ENCODE results near the gene PRKAG2.

PRKAG2 gene

GRCh38 chr7:151817981-151818673 lies 58.8 kb downstream of the PRKAG2 start:
- H3K9me3 Mint-ChIP-seq, result no peaks in the 10 kb centered on the region
- H3K4me3 Mint-ChIP-seq, result no peak overlapping the region
- DNase-seq (ENCODE audit: low spot score), result no peak
- H3K4me1 Mint-ChIP-seq (ENCODE audit: low read depth), result no peaks in the 10 kb centered on the region
- no peak overlapping the region for H3K27ac Mint-ChIP-seq
- no peaks in the 10 kb centered on the region for H3K36me3 Mint-ChIP-seq (ENCODE audit: low read depth)
- no peaks in the 10 kb centered on the region for H3K27me3 Mint-ChIP-seq (ENCODE audit: low read depth)

- H3K36me3 Mint-ChIP-seq (ENCODE audit: low read depth), result no peaks in the 10 kb centered on the region
- no peaks in the 10 kb centered on the region for H3K27me3 Mint-ChIP-seq (ENCODE audit: low read depth)
- no peak overlapping the region for H3K4me3 Mint-ChIP-seq
- no peak overlapping the region for H3K27ac Mint-ChIP-seq
- DNase-seq (ENCODE audit: low spot score), result no peak
- H3K4me1 Mint-ChIP-seq (ENCODE audit: low read depth), result no peaks in the 10 kb centered on the region
- H3K9me3 Mint-ChIP-seq, result no peaks in the 10 kb centered on the region
Observed at GRCh38 chr7:151817315-151817690, 59.6 kb downstream of the PRKAG2 start.

GRCh38 chr7:151816562-151817314 lies 60.2 kb downstream of the PRKAG2 start:
- Mint-ChIP-seq H3K27me3 (ENCODE audit: low read depth) (no peaks in the 10 kb centered on the region), H3K9me3 (no peaks in the 10 kb centered on the region), H3K4me3 (no peak overlapping the region), H3K4me1 (ENCODE audit: low read depth) (no peaks in the 10 kb centered on the region), H3K27ac (no peak overlapping the region), H3K36me3 (ENCODE audit: low read depth) (no peaks in the 10 kb centered on the region)
- DNase-seq (ENCODE audit: low spot score), result no peak

GRCh38 chr7:151815419-151815818 lies 61.5 kb downstream of the PRKAG2 start:
- DNase-seq (ENCODE audit: low spot score), result no peak
- H3K27me3 Mint-ChIP-seq (ENCODE audit: low read depth), result no peaks in the 10 kb centered on the region
- H3K4me3 Mint-ChIP-seq, result no peak overlapping the region
- no peaks in the 10 kb centered on the region for H3K36me3 Mint-ChIP-seq (ENCODE audit: low read depth)
- no peaks in the 10 kb centered on the region for H3K9me3 Mint-ChIP-seq
- H3K27ac Mint-ChIP-seq, result no peak overlapping the region
- H3K4me1 Mint-ChIP-seq (ENCODE audit: low read depth), result no peaks in the 10 kb centered on the region

- DNase-seq (ENCODE audit: low spot score), result no peak
- no peaks in the 10 kb centered on the region for H3K9me3 Mint-ChIP-seq
- H3K36me3 Mint-ChIP-seq (ENCODE audit: low read depth), result no peaks in the 10 kb centered on the region
- H3K27ac Mint-ChIP-seq, result no peak overlapping the region
- no peak overlapping the region for H3K4me3 Mint-ChIP-seq
- H3K27me3 Mint-ChIP-seq (ENCODE audit: low read depth), result no peaks in the 10 kb centered on the region
- H3K4me1 Mint-ChIP-seq (ENCODE audit: low read depth), result no peaks in the 10 kb centered on the region
Observed at GRCh38 chr7:151814400-151815009, 62.4 kb downstream of the PRKAG2 start.

GRCh38 chr7:151813997-151814396 lies 62.9 kb downstream of the PRKAG2 start:
- Mint-ChIP-seq H3K36me3 (ENCODE audit: low read depth) (no peaks in the 10 kb centered on the region), H3K4me1 (ENCODE audit: low read depth) (no peaks in the 10 kb centered on the region), H3K27ac (no peak overlapping the region), H3K27me3 (ENCODE audit: low read depth) (no peaks in the 10 kb centered on the region), H3K9me3 (no peaks in the 10 kb centered on the region), H3K4me3 (no peak overlapping the region)
- DNase-seq (ENCODE audit: low spot score), result no peak

- Mint-ChIP-seq H3K4me3 (no peak overlapping the region), H3K36me3 (ENCODE audit: low read depth) (no peaks in the 10 kb centered on the region), H3K4me1 (ENCODE audit: low read depth) (no peaks in the 10 kb centered on the region), H3K27ac (no peak overlapping the region), H3K9me3 (no peaks in the 10 kb centered on the region), H3K27me3 (ENCODE audit: low read depth) (no peaks in the 10 kb centered on the region)
- no peak for DNase-seq (ENCODE audit: low spot score)
Observed at GRCh38 chr7:151813445-151813844, 63.5 kb downstream of the PRKAG2 start.

GRCh38 chr7:151812967-151813366 lies 63.9 kb downstream of the PRKAG2 start:
- H3K4me3 Mint-ChIP-seq, result no peak overlapping the region
- no peak for DNase-seq (ENCODE audit: low spot score)
- no peaks in the 10 kb centered on the region for H3K4me1 Mint-ChIP-seq (ENCODE audit: low read depth)
- H3K27me3 Mint-ChIP-seq (ENCODE audit: low read depth), result no peaks in the 10 kb centered on the region
- H3K36me3 Mint-ChIP-seq (ENCODE audit: low read depth), result no peaks in the 10 kb centered on the region
- H3K27ac Mint-ChIP-seq, result no peak overlapping the region
- H3K9me3 Mint-ChIP-seq, result no peaks in the 10 kb centered on the region

- no peaks in the 10 kb centered on the region for H3K9me3 Mint-ChIP-seq
- H3K27me3 Mint-ChIP-seq (ENCODE audit: low read depth), result no peaks in the 10 kb centered on the region
- no peak overlapping the region for H3K27ac Mint-ChIP-seq
- H3K4me3 Mint-ChIP-seq, result no peak overlapping the region
- no peaks in the 10 kb centered on the region for H3K36me3 Mint-ChIP-seq (ENCODE audit: low read depth)
- DNase-seq (ENCODE audit: low spot score), result no peak
- no peaks in the 10 kb centered on the region for H3K4me1 Mint-ChIP-seq (ENCODE audit: low read depth)
Observed at GRCh38 chr7:151810441-151811232, 66.3 kb downstream of the PRKAG2 start.

- Mint-ChIP-seq H3K36me3 (ENCODE audit: low read depth) (no peaks in the 10 kb centered on the region), H3K4me1 (ENCODE audit: low read depth) (no peaks in the 10 kb centered on the region), H3K9me3 (no peaks in the 10 kb centered on the region), H3K27ac (no peak overlapping the region), H3K27me3 (ENCODE audit: low read depth) (no peaks in the 10 kb centered on the region), H3K4me3 (no peak overlapping the region)
- no peak for DNase-seq (ENCODE audit: low spot score)
Observed at GRCh38 chr7:151809864-151810170, 67.1 kb downstream of the PRKAG2 start.

- Mint-ChIP-seq H3K27me3 (ENCODE audit: low read depth) (no peaks in the 10 kb centered on the region), H3K4me1 (ENCODE audit: low read depth) (no peaks in the 10 kb centered on the region), H3K4me3 (no peak overlapping the region), H3K9me3 (no peaks in the 10 kb centered on the region), H3K27ac (no peak overlapping the region), H3K36me3 (ENCODE audit: low read depth) (no peaks in the 10 kb centered on the region)
- DNase-seq (ENCODE audit: low spot score), result no peak
Observed at GRCh38 chr7:151809146-151809863, 67.6 kb downstream of the PRKAG2 start.

- H3K4me1 Mint-ChIP-seq (ENCODE audit: low read depth), result no peaks in the 10 kb centered on the region
- DNase-seq (ENCODE audit: low spot score), result no peak
- H3K4me3 Mint-ChIP-seq, result no peak overlapping the region
- no peaks in the 10 kb centered on the region for H3K36me3 Mint-ChIP-seq (ENCODE audit: low read depth)
- H3K27me3 Mint-ChIP-seq (ENCODE audit: low read depth), result no peaks in the 10 kb centered on the region
- no peaks in the 10 kb centered on the region for H3K9me3 Mint-ChIP-seq
- no peak overlapping the region for H3K27ac Mint-ChIP-seq
Observed at GRCh38 chr7:151808400-151809145, 68.3 kb downstream of the PRKAG2 start.

- H3K4me1 Mint-ChIP-seq (ENCODE audit: low read depth), result no peaks in the 10 kb centered on the region
- no peak overlapping the region for H3K27ac Mint-ChIP-seq
- no peaks in the 10 kb centered on the region for H3K27me3 Mint-ChIP-seq (ENCODE audit: low read depth)
- H3K36me3 Mint-ChIP-seq (ENCODE audit: low read depth), result no peaks in the 10 kb centered on the region
- DNase-seq (ENCODE audit: low spot score), result no peak
- H3K4me3 Mint-ChIP-seq, result no peak overlapping the region
- no peaks in the 10 kb centered on the region for H3K9me3 Mint-ChIP-seq
Observed at GRCh38 chr7:151807846-151808245, 69.1 kb downstream of the PRKAG2 start.

Measured in T-helper 2 cell treated with Interferon-gamma antibody and Interleukin-4, amounts not matched to agents 5 μg/mL and 100 μg/mL, for 36 hours (primary cell).